Measurements from ENCODE around the gene NAPG.
"Not testable (repeated sequence)": the region's sequence is repeated elsewhere in the genome, so short reads cannot be mapped to it uniquely, and the experiment has no call there.

GRCh38 chr18:10569941-10570340 lies 44.1 kb downstream of the NAPG start:
- TF ChIP-seq POLR2A (IDR thresholded peaks at IDR 0.05; ENCODE audit: low read depth, low read length); POLR2AphosphoS5 (IDR thresholded peaks at IDR 0.05; ENCODE audit: low read depth, low read length); SPI1 (IDR thresholded peaks at IDR 0.05; ENCODE audit: low read depth, low read length); TAF1 (IDR thresholded peaks at IDR 0.05; ENCODE audit: low read depth, low read length); PAX5 (IDR thresholded peaks at IDR 0.05; ENCODE audit: insufficient read depth, low read length, severe bottlenecking); POU2F2 (IDR thresholded peaks at IDR 0.05; ENCODE audit: low read depth, low read length): not testable (repeated sequence)
